IPS-18c (cell line): ENCODE measurements around the gene RASSF5.
"Not testable (repeated sequence)": the region's sequence is repeated elsewhere in the genome, so short reads cannot be mapped to it uniquely, and the experiment has no call there.

Experiments
- H3K4me3 ChIP-seq: 2 replicates; pipeline ENCODE4 v1.7.0; 2013; ENCODE audit warnings: low read depth, mild to moderate bottlenecking, low read length, moderate library complexity; ENCODE audit not compliant: insufficient read depth
- H3K9me3 ChIP-seq: one replicate; pipeline ENCODE4 v1.6.1; 2013; ENCODE audit warnings: mild to moderate bottlenecking, low read length, moderate library complexity; ENCODE audit not compliant: control insufficient read depth, insufficient read depth

The RASSF5 gene

DNA sequence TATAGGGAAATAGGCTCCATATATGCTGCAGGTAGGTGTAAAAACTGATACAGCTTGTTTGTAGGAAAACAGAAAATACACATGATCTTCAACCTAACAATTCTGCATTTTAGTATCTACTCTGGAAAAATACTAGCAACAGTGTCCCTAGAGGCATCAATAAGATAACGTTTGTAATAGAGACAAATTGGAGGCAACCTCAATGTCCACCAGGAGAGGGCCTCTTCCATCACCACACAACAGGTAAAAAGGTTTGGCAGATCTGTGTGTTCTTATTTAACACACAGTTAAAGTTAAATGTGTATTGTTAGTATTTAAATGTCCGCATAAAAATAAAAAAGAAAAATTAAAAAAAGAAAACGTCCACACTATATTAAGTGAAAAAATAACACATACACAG, 99.5 kb downstream of the RASSF5 start:
- no peak overlapping the region for H3K4me3 ChIP-seq
- H3K9me3 ChIP-seq: no peaks in the 10 kb centered on the region

DNA sequence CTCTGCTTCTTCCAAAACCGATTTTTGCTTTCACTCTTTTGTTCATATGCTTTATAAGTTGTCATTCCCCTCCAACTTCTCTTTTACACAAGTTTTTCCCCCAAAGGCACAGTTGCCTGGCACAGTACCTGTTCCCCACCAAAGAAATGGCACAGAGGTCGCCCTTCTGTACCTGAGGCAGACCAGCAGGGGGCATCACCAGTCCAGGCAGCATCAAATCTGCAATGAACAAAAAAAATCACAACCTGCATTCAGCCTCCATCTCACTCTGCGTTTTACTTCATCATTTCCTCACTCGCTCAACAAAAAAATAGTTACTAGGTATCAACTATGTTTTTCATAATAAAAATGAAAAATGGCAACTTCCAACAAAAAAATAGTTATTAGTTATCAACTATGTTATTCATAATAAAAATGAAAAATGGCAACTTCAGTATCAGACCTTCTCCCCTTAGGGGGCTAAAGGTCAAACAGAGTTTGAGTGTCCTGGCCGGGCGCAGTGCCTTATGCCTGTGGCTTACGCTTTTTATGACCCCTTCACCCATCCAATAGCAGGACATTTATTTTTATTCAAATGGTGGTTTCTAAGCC, 100.9 kb downstream of the RASSF5 start:
- H3K9me3 ChIP-seq: no peaks in the 10 kb centered on the region
- no peak overlapping the region for H3K4me3 ChIP-seq

DNA sequence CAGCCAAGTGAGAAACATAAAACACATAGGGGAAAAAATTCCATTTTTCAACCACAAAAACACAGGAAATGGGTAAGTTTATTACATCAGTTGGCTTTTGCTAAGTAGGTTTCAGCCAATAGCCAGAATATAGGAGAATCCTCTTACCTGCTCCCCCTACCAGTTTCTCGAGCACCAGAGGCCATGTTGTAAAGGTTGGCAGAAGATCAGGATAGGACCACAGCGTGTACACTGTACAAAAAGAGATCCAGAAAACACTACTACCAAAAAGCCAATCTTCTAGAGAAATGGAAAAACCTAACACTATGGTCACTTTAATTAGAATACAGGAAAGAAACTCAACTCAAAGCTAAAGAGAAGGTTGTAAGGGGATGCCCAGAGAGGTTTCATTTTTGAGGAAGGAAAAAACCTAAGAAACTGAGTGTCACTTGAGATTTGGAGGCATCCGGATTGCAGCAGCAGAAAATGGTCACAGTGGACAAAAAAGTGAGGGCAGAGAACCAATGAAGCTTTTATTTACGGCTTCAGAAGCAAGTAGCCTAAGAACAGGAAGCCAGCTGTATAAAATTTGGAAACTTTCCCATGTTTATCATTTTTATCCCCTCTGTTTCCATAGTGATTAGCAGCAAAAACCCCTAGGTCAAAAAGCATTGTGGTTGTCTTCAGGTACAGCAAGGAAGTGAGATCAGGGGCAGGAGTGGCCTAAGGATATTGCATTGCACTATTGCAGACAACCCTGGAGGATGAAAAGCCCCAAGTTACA, 102.1 kb downstream of the RASSF5 start:
- H3K4me3 ChIP-seq: no peak overlapping the region
- H3K9me3 ChIP-seq: no peaks in the 10 kb centered on the region

DNA sequence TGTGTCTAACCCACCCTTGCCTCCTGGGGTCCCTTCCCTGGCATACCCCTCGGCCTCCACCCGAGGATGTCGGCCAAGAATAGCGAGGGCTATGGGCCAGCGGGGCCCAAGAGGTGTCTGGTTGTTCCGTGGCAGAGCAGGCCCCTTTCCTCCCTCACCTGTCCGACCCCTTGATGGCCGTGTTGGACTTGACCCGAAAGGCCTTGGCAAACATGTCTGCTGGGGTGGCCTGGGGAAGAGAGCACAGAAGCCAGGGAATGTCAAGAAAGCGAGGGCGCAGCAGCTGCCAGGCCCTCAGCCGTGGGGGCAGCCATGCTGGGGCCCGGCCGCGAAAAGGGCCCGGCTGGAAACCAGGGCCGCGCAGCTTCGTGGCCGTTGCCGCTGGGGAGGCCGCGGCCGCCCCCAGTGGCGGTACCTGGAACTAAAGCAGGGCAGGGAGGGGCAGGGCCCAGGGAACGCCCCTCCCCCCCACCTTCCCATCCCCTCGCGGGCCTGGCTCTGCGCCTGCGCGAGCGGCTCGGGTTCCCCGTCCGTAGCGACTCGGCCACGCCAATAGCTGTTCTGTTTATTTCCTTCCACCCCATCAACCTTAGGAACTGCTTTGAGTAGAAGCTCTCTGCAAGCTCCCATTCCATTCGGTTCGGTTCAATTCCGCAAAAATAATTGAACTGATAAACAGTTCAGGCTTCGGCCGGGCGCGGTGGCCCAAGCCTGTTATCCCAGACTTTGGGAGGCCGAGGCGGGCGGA, 105.0 kb downstream of the RASSF5 start, which contains the start of gene EIF2D:
TSS of gene EIF2D (minus strand) at position 337 of the 748 bp plus-strand sequence. CDS start at position 214, 123 bp downstream.
- no peaks in the 10 kb centered on the region for H3K9me3 ChIP-seq
- H3K4me3 ChIP-seq: peak within 1 kb of the TSS; percentile 97

DNA sequence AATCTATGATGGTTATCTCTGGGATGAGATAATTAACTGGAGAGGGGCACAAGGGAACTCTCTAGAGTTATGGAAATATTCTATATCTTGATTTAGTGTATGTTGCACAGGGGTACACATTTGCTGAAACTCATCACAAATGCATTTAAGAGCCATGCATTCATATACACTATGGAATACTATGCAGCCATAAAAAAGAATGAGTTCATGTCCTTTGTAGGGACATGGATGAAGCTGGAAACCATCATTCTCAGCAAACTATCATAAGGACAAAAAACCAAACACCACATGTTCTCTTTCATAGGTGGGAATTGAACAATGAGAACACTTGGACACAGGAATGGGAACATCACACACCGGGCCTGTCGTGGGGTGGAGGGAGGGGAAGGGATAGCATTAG, 119.1 kb downstream of the RASSF5 start:
- not testable (repeated sequence) for H3K4me3 ChIP-seq, H3K9me3 ChIP-seq

DNA sequence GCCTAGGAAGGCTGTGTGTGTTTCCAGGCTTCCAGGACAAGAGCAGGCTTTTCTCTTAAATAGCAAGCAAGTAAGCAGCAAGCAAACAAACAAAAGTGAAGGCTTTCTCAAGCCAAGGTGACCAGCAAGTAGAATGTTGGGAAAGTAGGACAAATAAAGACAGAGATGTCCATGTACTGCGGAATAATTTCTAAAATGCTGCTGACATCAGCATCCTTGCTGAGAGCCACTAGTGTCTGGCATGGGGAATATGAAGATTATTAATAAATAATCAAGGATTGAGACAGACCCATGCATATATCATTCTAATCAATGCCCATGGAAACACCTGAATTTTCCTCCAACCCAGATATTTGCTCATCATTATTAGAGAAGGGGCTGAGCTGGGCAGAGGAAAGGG, 121.6 kb downstream of the RASSF5 start:
- no peak overlapping the region for H3K4me3 ChIP-seq
- H3K9me3 ChIP-seq: no peaks in the 10 kb centered on the region

DNA sequence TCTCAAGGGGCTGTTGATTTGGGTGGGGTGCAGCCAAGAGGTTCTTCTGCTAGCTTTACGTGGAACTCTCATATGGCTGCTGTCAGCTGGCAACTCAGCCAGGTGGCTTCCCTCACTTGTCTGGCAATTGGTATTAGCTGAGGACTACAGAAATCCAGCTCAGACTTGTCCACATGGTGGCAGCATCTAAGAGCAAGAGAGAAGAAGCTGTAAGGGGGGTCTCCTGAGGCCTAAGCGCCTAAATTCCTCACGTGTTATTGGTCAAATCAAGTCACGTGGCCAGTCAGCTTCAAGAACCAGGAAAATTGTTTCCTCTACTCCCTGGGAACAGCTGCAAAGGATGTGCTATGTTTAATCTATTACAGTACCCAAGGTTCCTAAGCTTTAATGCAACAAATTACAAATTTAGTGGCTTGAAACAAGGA, 123.8 kb downstream of the RASSF5 start:
- H3K4me3 ChIP-seq: no peak overlapping the region
- no peaks in the 10 kb centered on the region for H3K9me3 ChIP-seq

DNA sequence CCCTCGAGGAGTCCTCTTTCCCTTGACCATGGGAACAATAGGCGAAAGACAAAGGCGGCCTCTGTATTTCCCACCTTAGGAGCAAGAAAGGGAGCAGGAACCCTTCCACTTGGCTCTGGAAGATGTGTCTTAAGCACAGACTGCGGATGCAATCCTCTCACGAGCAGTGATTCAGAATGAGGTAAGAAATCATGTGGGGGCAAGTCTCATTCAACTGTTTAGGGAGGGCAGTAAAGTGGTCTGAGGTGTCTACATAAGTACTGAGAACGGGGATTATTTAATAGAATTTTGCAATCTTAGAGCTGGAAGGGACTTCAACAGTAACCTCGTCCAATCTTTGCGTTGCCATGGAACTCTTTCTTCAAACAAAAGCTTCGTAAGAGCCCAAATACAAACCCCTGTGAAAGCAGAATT, 126.4 kb downstream of the RASSF5 start:
- no peaks in the 10 kb centered on the region for H3K9me3 ChIP-seq
- H3K4me3 ChIP-seq: no peak overlapping the region

DNA sequence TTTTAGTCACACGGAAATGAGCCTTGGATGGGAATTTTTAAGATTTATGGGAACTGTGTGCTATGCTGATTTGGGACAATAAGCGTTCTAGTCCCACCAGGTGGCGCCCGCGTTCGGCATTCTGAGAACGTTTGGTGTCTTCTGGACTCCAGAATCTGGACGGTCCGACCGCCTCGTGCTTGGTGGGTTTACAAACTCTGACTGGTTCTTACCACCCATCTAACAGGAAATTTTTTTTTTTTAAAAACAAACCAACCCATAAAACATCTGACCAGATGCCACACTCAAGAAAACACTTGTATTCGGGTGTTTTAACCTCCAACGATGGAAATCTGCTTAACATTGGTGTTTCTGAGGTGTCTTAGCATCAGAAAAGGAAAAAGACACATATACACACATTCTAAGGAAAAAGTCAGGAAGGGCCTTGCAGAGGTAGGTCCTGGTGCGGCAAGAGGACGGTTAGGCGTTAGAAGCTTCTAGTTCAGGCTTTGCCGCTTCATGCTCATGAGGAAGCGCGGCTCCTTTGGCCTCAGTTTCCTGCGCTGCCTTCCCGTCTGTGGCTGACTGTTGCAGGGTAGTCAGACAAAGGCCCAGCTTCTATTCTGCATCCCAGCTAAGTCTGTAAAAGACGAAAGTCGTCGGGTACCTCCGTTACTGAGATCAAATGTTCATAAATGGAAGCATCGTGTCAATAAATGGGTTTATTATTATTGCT, 127.2 kb downstream of the RASSF5 start:
- Histone ChIP-seq H3K4me3 (peak overlapping the region; percentile 90), H3K9me3 (no peaks in the 10 kb centered on the region)

DNA sequence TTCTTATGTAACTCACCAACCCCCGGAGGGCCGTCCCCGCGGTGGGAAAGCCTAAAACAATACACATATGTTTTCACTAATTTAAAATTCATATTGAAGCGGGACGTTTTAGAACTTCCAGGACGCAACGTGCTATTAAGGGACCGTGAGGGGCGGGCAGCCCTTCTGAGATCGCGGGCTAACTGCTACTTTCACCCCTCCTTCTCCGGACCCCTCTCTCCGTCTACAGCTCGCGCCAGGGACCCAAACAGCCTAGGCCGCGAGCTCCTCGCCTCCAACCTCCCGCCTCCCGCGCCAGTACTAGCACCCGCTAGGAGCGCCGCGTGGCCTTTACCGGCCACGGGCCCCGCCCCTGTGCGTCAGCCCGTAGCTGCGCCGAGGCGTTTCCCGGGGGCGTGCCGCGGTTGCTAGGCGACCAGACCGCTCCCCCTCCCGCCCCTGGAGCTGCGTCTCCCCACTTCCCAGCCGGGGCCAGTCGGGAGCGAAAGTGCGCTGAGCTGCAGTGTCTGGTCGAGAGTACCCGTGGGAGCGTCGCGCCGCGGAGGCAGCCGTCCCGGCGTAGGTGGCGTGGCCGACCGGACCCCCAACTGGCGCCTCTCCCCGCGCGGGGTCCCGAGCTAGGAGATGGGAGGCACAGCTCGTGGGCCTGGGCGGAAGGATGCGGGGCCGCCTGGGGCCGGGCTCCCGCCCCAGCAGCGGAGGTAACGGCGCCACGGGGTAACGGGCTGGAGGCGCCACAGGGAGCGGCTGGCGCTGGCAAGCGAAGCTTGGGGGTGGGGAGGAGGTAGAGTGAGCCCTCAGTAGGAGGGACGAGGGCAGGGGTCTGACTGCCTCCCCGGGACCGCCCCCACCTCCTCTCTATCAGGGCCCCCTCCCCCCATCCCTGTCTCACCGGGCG, 128.0 kb downstream of the RASSF5 start, which contains the start of gene DYRK3:
TSS of gene DYRK3 (plus strand) at position 457 of the 898 bp plus-strand sequence. CDS start at position 625, 168 bp downstream.
- H3K4me3 ChIP-seq: peak within 1 kb of the TSS; percentile 90

DNA sequence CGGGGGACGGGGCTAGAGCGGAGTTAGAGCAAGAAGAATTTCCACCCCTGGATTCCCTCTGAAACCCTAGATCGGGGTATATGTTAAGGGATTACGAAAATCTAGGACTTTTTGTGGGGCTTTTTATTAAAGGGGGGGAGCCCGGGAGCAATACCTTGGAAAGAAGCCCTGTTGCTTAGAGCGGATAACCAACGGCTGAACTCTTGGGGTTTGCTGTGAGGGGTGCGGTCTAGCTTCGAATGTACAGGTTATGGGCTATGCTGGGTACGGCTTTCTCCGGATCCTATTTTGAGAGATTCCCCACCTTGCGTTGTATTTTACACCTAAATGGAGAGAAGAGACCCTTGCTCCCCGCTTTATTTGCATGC, 128.6 kb downstream of the RASSF5 start:
- no peaks in the 10 kb centered on the region for H3K9me3 ChIP-seq
- peak overlapping the region; percentile 90 for H3K4me3 ChIP-seq

More for the DNA sequence above, 128.0 kb downstream of the RASSF5 start, which contains the start of gene DYRK3:
- H3K9me3 ChIP-seq: no peaks in the 10 kb centered on the region

DNA sequence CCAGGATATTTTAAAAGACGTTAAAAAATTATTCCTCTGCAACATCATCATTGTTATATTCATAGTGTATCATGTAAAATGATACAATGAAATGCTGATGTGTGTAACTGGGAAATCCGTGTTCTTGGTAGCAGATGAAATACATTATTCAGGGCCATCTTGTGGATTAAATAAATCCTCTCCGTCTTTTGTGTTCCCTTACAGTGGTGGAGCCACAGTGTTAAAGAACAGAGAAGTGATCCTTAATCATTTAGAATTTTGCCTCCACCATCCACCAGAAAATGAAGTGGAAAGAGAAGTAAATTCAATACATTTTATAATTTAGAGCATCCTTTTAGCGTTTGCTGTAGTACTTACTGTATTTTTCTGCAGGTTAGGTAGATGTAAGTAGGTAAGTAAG, 129.3 kb downstream of the RASSF5 start:
- H3K4me3 ChIP-seq: no peak overlapping the region

DNA sequence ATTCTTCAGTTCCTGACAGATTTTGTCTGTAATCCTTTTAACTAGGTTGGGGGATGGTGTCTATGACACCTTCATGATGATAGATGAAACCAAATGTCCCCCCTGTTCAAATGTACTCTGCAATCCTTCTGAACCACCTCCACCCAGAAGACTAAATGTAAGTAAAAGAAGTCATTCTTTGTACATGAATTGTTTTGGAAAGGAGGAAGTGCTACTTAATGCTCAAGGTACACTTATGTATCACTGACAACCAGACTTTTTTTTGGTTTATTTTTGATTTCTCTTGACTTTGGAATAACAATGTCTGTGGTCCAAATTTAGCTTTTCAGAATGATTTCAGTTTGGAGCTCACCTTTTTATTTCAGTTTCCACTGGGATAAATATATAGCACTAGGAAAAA, 130.3 kb downstream of the RASSF5 start:
- H3K9me3 ChIP-seq: no peaks in the 10 kb centered on the region
- no peak overlapping the region for H3K4me3 ChIP-seq

More for the DNA sequence above, 129.3 kb downstream of the RASSF5 start:
- no peaks in the 10 kb centered on the region for H3K9me3 ChIP-seq
